Head of caudate nucleus (tissue), 42 donors: ENCODE measurements around the gene DUSP23.
A peak's percentile ranks its signal among the peaks of the same experiment; 100 is the strongest.

Source experiments
- DNase-seq, 42 donors: peaks; one replicate each; pipeline versions ENCODE4 v3.0.0 to v3.0.0-alpha.2; 2020 to 2021; ENCODE audit warnings: mixed read lengths in 7 of 42
- intact Hi-C: fragments of 100-400 bp; cut with DNase I; formaldehyde crosslinking; loops from one replicate; pipeline ENCODE4 v1.15.0; 2022

Gene DUSP23

GRCh38 chr1:159823406-159823805 lies 42.6 kb downstream of the DUSP23 start:
- intact Hi-C loops = no loop called here
- DNase-seq = no peak

- intact Hi-C loops = no loop called here
- DNase-seq = no peak
Measured at GRCh38 chr1:159825564-159825963, 44.8 kb downstream of the DUSP23 start.

- peak in 28 of 42 donors; percentile 14 to 59 (median 29) for DNase-seq
- intact Hi-C loops = no loop called here
Measured at GRCh38 chr1:159826441-159827101, 45.8 kb downstream of the DUSP23 start, which contains the start of gene SLAMF8. SLAMF8 (plus strand) TSS chr1:159826873; CDS start chr1:159826899, 26 bp downstream.

- intact Hi-C loops = no loop called here
Measured at GRCh38 chr1:159827102-159827490, 46.3 kb downstream of the DUSP23 start.

GRCh38 chr1:159827549-159827948 lies 46.8 kb downstream of the DUSP23 start:
- no peak for DNase-seq
- intact Hi-C loops = no loop called here

More at GRCh38 chr1:159827102-159827490, 46.3 kb downstream of the DUSP23 start:
- DNase-seq = no peak

GRCh38 chr1:159828176-159828575 lies 47.4 kb downstream of the DUSP23 start:
- no peak for DNase-seq
- intact Hi-C loops = no loop called here

GRCh38 chr1:159828581-159829272 lies 48.0 kb downstream of the DUSP23 start:
- no peak for DNase-seq
- intact Hi-C loops = no loop called here

GRCh38 chr1:159829273-159829634 lies 48.5 kb downstream of the DUSP23 start:
- intact Hi-C loops = no loop called here
- DNase-seq = peak in 40 of 42 donors; percentile 8 to 72 (median 40)

GRCh38 chr1:159829822-159830465 lies 49.2 kb downstream of the DUSP23 start:
- intact Hi-C loops = no loop called here
- no peak for DNase-seq

- intact Hi-C loops = no loop called here
- DNase-seq = no peak
Measured at GRCh38 chr1:159830722-159831121, 50.0 kb downstream of the DUSP23 start.

- intact Hi-C loops = no loop called here
- no peak for DNase-seq
Measured at GRCh38 chr1:159831412-159832141, 50.8 kb downstream of the DUSP23 start.
